Activated T-cell treated with anti-CD3 and anti-CD28 coated beads, Interleukin-2, amount 50 U/mL, for 24 hours (primary cell): ENCODE data around the gene CHST10.
A peak's percentile ranks its signal among the peaks of the same experiment; 100 is the strongest.
"Not testable (repeated sequence)": the region's sequence is repeated elsewhere in the genome, so short reads cannot be mapped to it uniquely, and the experiment has no call there.

ENCODE experiments used
- DNase-seq: peaks from one replicate; pipeline ENCODE4 v3.0.0-alpha.2; 2020
- H3K27ac Mint-ChIP-seq: 2 replicates; pipeline ENCODE4 v1.8.0; 2020; ENCODE audit warnings: mild to moderate bottlenecking, mixed read lengths
- H3K27me3 Mint-ChIP-seq: 2 replicates; pipeline ENCODE4 v1.8.0; 2020; ENCODE audit warnings: mixed read lengths
- H3K36me3 Mint-ChIP-seq: 2 replicates; pipeline ENCODE4 v1.8.0; 2020; ENCODE audit warnings: low read depth, mixed read lengths
- H3K4me1 Mint-ChIP-seq: 2 replicates; pipeline ENCODE4 v1.8.0; 2020; ENCODE audit warnings: low read depth, mixed read lengths
- H3K4me3 Mint-ChIP-seq: 2 replicates; pipeline ENCODE4 v1.8.0; 2020; ENCODE audit warnings: mild to moderate bottlenecking, moderate library complexity, mixed read lengths
- H3K9me3 Mint-ChIP-seq: 2 replicates; pipeline ENCODE4 v1.8.0; 2020; ENCODE audit warnings: mixed read lengths

Gene CHST10

DNA sequence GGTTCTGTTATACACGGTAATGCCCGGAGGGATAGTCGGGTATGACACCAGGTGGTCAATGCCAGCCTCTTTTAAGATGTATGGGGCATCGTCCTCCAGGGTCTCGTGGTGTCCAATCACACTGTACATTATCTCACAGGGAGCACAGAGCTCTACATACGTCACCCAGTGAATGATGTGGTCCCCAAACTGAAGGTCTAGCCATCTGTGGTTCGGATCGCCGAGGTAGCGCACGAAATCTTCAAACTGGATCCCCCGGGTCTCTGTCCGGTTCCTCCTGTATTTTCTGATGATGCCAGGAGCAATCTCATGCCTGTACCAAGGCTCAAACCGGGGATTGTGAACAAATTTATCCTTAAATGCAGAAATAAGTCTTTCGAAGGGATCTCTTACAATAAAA lies 24.1 kb downstream of the CHST10 start:
- no peak overlapping the region for H3K4me3 Mint-ChIP-seq
- H3K4me1 Mint-ChIP-seq: no peaks in the 10 kb centered on the region
- H3K27me3 Mint-ChIP-seq: no peaks in the 10 kb centered on the region
- no peak for DNase-seq
- H3K27ac Mint-ChIP-seq: no peak overlapping the region
- no peaks in the 10 kb centered on the region for H3K9me3 Mint-ChIP-seq
- H3K36me3 Mint-ChIP-seq: peaks cover 28% of the 10 kb centered on the region

DNA sequence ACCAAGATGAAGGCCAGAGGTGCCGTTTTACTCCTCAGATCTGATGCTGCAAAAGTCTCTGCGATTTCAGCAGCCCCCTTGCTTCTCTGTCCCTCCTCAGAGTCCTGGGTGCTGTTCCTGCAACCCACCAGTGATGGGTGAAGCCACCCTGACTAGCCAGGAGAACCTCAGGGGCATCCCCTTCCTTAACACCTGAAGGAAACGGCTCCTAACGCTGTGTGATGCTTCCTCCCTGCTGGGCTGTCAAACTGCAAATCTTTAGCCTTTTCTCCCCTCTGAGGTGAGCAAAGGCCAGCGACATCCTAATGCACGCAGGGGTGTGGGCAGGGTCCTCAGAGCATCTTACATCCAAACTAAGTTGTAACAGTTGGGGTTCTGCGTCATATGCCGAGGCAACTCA lies 24.8 kb downstream of the CHST10 start:
- Mint-ChIP-seq H3K9me3 (no peaks in the 10 kb centered on the region), H3K4me3 (no peak overlapping the region), H3K4me1 (no peaks in the 10 kb centered on the region), H3K27me3 (no peaks in the 10 kb centered on the region), H3K27ac (no peak overlapping the region), H3K36me3 (peaks cover 26% of the 10 kb centered on the region)
- DNase-seq: no peak

DNA sequence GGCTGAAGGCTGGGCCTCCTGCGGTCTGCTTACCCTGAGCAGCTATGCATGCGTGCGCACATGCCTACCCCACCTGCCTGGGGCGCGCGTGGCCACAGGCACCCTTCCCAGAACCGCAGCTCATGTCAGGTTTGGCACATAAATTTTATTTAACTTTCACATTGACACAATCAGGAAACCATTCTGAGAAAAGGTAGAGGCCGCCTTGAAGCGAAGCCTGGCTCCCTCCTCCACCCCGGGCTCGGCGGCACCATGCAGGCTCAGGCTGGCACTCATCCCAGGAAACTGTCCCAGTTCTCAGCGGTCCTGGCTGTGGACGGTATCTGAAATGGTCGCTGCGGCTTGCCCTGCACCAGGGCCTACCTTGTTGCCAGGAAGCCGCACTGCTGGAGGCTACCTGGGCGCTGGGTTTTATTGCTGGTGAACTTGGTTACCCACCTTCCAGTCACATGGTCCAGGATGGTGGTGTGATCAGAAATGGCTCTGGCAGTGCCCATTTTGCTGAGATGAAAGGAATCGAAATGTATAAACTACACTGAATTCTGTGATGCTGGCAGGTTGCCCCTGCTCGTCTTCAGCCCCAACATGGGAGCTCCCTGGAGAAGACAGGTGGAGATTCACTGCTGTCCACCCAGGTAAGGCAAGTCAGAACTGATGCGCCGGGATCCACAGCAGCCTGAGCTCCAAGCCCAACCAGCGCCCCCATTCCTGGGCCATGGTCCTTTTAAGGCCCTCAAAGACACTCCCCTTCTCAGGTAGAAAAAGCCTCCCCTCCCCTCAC lies 25.5 kb downstream of the CHST10 start:
- H3K36me3 Mint-ChIP-seq: peaks cover 23% of the 10 kb centered on the region
- DNase-seq: no peak
- H3K4me1 Mint-ChIP-seq: no peaks in the 10 kb centered on the region
- H3K4me3 Mint-ChIP-seq: no peak overlapping the region
- H3K27me3 Mint-ChIP-seq: no peaks in the 10 kb centered on the region
- no peaks in the 10 kb centered on the region for H3K9me3 Mint-ChIP-seq
- no peak overlapping the region for H3K27ac Mint-ChIP-seq

DNA sequence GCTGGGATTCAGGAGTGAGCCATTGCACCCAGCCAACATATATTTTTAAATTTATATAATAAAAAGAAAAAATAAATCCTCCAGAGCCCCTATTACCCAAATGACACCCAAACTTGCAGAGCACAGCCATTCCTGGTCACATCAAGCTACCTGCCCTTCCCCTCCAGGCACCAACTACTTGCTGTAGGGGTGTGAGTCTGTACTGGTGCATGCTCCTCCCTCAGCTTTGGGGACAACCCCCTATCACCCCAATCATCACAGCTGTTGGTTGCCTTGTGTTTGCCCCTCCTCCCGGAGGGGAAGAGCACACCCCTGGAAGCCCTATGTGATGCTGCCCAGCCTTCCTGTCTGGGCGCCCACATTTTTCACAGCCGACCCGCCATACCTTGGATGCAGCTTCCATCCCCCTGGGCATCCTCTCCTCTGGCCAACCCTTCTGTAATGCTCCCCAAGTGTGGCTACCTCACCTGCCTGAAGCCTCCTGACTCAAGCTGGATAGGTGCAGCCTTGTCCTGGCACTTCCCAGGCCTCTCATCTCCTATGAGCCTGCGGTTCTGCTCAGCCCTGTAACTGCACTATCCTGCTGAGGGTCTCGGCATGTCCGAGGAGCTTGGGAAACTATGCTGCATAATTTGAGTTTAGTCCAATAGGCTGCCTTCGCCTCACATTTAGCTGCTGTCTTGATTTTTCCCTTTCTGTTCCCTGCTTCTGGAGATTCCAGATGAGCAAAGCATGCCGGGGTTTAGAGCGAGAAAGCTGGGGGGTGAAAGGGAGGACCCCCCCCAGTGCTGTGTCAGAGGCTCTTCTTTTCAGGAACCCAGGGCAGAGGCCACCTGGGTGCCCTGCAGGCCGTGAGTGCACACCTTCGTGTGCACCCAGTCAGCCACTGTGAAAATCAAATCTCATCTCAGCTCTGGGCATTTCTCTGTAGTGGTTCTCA lies 27.2 kb downstream of the CHST10 start:
- Mint-ChIP-seq H3K9me3 (no peaks in the 10 kb centered on the region), H3K4me3 (no peak overlapping the region), H3K36me3 (peaks cover 19% of the 10 kb centered on the region), H3K27me3 (no peaks in the 10 kb centered on the region), H3K4me1 (no peaks in the 10 kb centered on the region), H3K27ac (no peak overlapping the region)
- DNase-seq: no peak

DNA sequence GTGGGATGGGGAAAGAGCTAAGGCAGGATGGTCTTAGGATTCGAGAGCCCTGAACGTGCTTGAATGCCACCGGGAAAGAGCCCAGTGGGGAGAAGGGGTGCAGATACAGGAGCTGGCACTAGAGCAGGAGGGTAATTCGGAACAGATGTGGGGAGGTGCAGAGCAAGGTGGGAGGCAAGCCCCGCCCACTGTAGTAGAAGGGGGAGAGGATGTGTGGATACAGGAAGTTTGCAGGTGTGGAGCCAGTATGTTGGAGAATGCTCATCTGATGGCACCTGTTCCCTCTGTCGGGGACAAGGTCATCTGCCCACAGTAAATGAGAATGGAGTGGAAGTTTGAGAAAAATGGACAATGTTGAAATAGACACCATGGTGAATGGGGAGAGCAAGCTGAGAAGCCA lies 28.8 kb downstream of the CHST10 start:
- Mint-ChIP-seq H3K36me3 (peaks cover 16% of the 10 kb centered on the region), H3K27ac (no peak overlapping the region), H3K27me3 (no peaks in the 10 kb centered on the region), H3K4me1 (no peaks in the 10 kb centered on the region), H3K4me3 (no peak overlapping the region), H3K9me3 (no peaks in the 10 kb centered on the region)
- no peak for DNase-seq

DNA sequence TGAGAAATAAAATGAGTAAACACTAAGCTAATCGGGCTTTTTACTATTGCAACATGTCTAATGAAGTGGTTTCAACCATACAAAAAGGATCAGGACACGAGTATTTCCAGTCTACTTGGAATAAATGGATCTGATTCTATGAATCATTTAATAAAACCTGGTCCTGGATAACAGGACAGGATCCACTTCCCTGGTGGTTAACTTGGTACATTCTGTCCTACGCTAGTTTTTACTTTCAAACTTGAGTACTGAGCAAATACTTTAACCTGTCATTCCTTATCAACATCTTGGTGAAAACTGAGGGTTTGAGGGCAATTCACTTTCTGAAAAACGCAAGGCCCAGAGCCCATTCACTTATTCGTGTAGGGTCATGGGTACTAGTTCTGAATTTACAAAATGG lies 33.5 kb downstream of the CHST10 start:
- Mint-ChIP-seq H3K4me3 (no peak overlapping the region), H3K4me1 (peaks cover 4% of the 10 kb centered on the region)

DNA sequence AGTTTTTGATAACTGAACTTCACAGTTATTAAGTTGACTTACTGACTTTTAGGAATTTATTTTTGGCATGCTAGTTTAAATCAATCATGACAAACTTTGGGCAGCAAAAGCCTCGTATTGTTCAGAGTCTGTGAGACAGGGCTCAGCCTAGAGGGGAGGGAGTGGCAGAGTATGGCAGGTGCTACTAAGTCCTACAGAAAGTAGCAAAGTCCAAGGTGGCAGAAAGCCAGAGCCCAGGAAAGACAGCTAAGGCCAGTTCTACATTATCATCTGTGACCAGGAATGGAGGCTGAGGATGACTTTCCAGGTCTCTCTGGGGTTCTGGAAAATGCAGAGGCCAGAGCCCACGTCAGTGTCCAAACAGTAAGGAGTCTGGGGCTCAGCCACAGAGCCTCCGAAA lies 34.2 kb downstream of the CHST10 start:
- Mint-ChIP-seq H3K9me3 (no peaks in the 10 kb centered on the region), H3K27me3 (peaks cover 4% of the 10 kb centered on the region), H3K4me3 (no peak overlapping the region), H3K27ac (no peak overlapping the region), H3K36me3 (no peaks in the 10 kb centered on the region), H3K4me1 (peaks cover 4% of the 10 kb centered on the region)
- no peak for DNase-seq

More for the DNA sequence above, 33.5 kb downstream of the CHST10 start:
- Mint-ChIP-seq H3K36me3 (no peaks in the 10 kb centered on the region), H3K27ac (no peak overlapping the region), H3K9me3 (no peaks in the 10 kb centered on the region), H3K27me3 (peaks cover 4% of the 10 kb centered on the region)
- DNase-seq: no peak

DNA sequence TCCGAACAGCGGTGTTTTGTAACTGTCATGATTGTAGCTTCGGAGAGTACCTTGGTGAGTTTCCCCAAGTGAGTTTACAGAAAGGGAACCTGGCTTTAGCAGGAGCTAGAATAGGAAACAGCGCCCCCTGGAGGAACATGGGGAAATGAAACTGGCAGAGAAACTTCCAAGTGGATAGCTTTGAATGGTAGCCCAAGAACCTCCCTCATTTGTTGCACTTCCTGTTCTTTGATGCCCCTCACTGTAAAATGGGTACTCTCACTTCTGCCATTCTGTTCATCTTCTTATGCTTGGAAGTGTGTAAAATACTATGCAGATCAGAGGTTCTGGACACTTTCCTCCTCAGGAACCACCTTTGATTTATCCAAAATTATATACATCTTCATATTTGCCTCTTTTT lies 36.2 kb downstream of the CHST10 start:
- DNase-seq: peak; percentile 74
- Mint-ChIP-seq H3K27ac (no peak overlapping the region), H3K4me1 (peaks cover 4% of the 10 kb centered on the region), H3K4me3 (no peak overlapping the region), H3K27me3 (peaks cover 7% of the 10 kb centered on the region), H3K9me3 (no peaks in the 10 kb centered on the region), H3K36me3 (no peaks in the 10 kb centered on the region)

DNA sequence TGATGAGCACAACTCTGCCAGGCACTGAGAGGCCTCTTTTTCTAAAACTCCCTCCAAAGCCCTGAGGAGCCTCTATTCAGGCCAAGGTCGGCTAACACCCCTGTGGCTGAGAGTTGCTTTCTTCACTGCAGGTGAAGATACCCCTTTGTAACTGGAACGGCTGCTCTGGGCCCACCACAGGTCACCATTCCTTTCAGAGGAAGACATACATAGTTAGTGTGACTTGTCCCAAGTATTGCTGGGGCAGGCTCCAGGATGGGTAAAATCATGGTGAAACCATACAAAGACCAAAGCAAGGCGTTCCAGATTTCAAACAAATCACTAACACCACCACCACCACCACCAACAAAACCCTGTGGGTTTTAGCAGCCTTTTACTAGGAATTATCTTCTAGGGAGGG lies 36.8 kb downstream of the CHST10 start:
- peaks cover 7% of the 10 kb centered on the region for H3K27me3 Mint-ChIP-seq
- peaks cover 4% of the 10 kb centered on the region for H3K4me1 Mint-ChIP-seq
- H3K27ac Mint-ChIP-seq: no peak overlapping the region
- no peak overlapping the region for H3K4me3 Mint-ChIP-seq
- H3K36me3 Mint-ChIP-seq: no peaks in the 10 kb centered on the region
- H3K9me3 Mint-ChIP-seq: no peaks in the 10 kb centered on the region
- DNase-seq: no peak

DNA sequence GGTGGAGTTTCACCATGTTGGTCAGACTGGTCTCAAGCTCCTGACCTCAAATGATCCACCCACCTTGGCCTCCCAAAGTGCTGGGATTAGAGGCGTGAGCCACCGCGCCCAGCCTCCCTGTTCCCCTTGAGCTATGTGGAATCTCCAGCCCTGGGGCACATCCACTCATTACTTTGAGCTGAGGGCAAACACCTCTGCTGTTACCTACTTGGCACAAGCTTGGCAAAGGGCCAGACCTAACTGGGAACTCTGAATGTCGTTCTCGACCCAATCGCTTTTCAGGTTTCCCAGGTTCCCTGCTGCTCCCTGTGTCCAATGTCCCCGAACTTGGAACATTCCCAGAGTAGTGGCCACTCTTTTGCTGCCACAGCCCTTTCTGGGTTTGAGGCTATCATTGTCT lies 40.6 kb downstream of the CHST10 start:
- Mint-ChIP-seq H3K9me3 (peaks cover 5% of the 10 kb centered on the region), H3K4me3 (no peak overlapping the region)

DNA sequence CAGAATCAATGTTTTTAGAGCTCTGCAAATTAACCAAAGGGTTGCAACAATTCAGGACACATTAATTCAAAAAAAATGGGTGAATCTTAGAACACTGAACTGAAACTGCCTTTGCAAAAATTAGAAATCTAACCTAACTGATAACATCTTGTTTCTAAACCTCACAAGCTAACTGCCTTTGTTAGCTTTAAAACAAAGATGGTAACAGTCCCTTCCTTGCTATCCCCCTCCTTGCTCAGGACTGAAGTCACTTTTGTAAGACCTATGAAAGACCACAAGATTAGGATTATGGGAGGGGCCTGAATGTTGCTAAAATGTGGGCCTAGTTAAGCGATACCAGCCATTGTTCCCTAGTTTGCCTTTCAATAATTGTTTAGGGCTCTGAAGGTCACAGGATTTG lies 50.3 kb downstream of the CHST10 start:
- peaks cover 20% of the 10 kb centered on the region for H3K27me3 Mint-ChIP-seq
- H3K36me3 Mint-ChIP-seq: no peaks in the 10 kb centered on the region
- H3K9me3 Mint-ChIP-seq: peaks cover 31% of the 10 kb centered on the region
- no peak for DNase-seq
- H3K4me3 Mint-ChIP-seq: no peak overlapping the region
- H3K4me1 Mint-ChIP-seq: no peaks in the 10 kb centered on the region
- no peak overlapping the region for H3K27ac Mint-ChIP-seq

More for the DNA sequence above, 40.6 kb downstream of the CHST10 start:
- no peak overlapping the region for H3K27ac Mint-ChIP-seq
- no peak for DNase-seq
- H3K4me1 Mint-ChIP-seq: peaks cover 4% of the 10 kb centered on the region
- H3K36me3 Mint-ChIP-seq: no peaks in the 10 kb centered on the region
- peaks cover 7% of the 10 kb centered on the region for H3K27me3 Mint-ChIP-seq

DNA sequence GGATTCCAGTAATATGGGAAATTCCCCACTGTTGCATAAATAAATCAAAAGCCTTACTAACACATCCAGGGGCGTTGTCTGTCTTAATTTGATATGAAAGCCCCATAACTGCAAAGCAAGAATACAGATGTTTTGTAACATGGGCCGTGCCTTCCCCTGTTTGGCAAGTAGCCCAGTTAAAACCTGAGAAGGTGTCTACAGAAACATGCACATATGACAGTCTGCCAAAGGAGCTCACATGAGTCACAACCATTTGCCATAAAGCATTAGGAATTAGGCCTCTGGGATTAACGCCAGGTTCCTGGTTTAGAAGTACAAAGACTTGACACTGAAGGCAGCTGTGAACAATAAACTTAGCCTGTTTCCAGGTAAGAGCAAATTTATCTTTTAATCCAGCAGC lies 52.0 kb downstream of the CHST10 start:
- DNase-seq: no peak
- peaks cover 16% of the 10 kb centered on the region for H3K27me3 Mint-ChIP-seq
- H3K9me3 Mint-ChIP-seq: peaks cover 24% of the 10 kb centered on the region
- H3K4me3 Mint-ChIP-seq: no peak overlapping the region
- no peaks in the 10 kb centered on the region for H3K4me1 Mint-ChIP-seq
- H3K36me3 Mint-ChIP-seq: no peaks in the 10 kb centered on the region
- no peak overlapping the region for H3K27ac Mint-ChIP-seq

DNA sequence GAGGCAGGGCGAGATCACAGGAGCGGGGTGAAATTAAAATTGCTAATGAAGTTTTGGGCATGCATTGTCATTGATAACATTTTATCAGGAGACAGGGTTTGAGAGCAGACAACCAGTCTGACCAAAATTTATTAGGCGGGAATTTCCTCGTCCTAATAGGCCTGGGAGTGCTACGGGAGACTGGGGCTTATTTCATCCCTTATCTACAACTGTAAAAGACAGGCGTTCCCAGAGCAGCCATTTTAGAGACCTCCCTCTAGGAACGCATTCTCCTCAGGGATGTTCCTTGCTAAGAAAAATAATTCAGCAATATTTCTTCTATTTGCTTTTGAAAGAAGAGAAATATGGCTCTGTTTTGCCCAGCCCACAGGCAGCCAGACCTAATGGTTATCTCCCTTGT lies 55.2 kb downstream of the CHST10 start:
- not testable (repeated sequence) for H3K36me3 Mint-ChIP-seq, H3K4me3 Mint-ChIP-seq, H3K27me3 Mint-ChIP-seq, H3K27ac Mint-ChIP-seq, DNase-seq, H3K4me1 Mint-ChIP-seq
- peaks cover 17% of the 10 kb centered on the region for H3K9me3 Mint-ChIP-seq

DNA sequence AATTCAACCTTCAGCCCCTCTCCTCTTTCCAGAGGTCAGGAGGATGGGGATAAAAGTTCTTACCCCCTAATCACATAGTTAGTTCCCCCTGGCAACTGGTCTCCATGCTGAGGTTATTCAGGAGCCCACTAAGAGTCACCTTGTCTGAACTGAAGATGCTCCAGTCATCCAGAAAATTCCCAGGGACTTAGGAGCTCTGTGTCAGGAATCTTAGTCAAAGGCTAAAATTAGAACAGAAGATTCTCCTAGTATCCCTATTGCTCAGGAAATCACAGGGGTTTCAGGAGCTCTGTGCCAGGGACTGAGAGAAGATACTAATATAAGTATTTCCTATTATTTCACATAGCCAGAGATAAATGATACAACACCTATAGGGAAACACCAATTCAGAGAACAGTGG lies 57.9 kb downstream of the CHST10 start:
- Mint-ChIP-seq H3K36me3 (no peaks in the 10 kb centered on the region), H3K9me3 (peaks cover 17% of the 10 kb centered on the region), H3K27ac (no peak overlapping the region), H3K4me1 (no peaks in the 10 kb centered on the region), H3K4me3 (no peak overlapping the region), H3K27me3 (peaks cover 23% of the 10 kb centered on the region)
- DNase-seq: no peak

DNA sequence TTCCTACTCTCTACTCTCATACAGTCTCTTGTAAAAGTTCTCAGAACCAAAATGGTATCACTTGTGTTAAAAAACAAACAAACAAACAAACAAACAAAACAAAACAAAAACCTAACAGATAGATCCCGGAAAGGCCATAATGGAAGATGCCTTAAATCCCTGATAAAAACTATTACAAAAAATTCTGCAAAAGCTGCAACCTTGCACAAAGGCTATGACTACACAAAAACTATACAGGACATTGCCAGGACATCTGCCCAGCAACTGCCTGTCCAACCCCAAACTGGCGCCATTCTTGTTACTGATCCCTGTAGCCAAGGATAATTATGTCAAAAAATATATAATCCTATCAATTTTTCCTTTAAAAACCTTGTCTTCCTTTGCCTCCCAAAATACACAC lies 58.9 kb downstream of the CHST10 start:
- Mint-ChIP-seq H3K27ac (no peak overlapping the region), H3K36me3 (no peaks in the 10 kb centered on the region), H3K9me3 (peaks cover 17% of the 10 kb centered on the region), H3K4me3 (no peak overlapping the region), H3K4me1 (no peaks in the 10 kb centered on the region), H3K27me3 (peaks cover 31% of the 10 kb centered on the region)
- DNase-seq: no peak
